GM21786 (cell line): ENCODE data around the gene CLPTM1L.

Source experiments
- ATAC-seq: cut with Tn5 transposase; IDR thresholded peaks from one replicate; pipeline ENCODE4 v1.9.1; 2021; ENCODE audit not compliant: unreplicated experiment

Gene CLPTM1L

GRCh38 chr5:1316588-1317340 is 28.1 kb downstream of the CLPTM1L start:
- no peak for ATAC-seq

DNA sequence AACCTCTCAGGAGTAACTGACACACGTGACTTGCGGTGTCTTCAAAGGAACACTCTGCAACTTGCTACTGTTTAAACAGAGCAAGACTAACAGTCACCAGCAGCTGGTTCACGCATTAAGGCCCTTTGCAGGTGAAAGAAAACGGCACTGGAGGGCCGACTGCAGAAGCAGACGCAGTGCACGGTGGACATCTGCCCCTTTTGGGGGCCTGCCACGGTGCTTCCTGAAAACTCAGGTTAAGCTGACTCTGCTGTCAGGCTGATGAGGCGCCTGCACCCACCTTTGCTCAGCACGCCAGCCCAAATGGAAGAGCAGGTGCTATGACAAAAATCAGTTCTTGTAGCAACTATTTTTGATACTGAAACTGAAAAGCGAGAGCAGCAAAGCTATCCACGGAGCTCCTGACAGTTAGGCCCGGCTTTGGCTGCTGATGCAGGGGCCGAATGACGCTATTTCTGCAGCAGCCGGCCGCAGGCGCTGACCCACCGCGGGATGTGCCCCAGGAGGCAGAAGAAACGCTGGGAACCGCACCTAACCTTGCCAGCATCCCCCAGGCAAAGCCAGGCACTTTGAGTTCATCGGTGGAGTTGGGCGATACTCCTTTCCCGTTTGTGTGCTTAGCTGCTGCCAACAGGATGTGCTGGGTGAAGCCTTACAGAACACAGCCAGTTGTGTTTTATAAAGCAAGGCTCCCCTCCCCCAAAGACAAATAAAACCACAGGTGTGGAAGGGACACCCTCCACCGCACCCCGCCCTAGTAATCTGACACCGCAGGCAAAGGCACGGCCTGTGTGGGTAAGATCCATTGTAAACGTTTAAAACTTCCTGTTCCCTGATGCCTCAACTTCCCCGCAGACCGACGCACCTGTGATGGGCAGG is 29.0 kb downstream of the CLPTM1L start:
- ATAC-seq, result peak; percentile 47

DNA sequence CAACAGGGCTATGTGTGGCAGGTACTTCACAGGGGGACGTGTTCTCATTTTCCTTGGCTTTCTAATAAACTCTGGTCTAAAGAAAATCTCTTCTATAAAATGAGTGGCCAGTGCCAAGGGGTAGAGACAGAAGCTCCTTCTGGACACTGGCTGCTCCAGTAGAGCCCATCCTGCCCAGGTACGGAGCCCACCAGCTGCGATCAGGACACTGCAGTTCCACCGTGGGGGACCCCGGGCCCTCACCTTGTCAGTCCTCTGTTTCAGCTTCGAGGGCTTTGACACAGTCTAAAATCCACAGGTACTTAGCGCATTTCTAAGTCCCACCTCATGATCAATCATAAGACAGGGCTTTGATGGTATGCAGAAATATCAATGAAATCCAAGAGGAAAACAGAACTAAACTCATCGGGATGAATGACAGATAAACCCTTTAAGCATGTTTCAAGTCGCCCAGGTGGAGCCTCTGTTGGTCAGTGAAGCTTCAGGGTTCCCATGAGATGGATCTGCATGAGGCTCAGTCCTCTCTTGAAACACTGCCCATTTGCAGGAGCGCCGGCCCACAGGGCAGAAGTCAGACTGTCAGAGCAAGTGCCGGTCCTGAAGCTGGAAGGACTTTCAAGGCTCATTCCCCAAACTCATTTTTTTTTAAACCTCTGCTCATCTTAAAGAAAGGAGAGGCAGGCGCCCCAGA is 29.7 kb downstream of the CLPTM1L start:
- ATAC-seq, result no peak

DNA sequence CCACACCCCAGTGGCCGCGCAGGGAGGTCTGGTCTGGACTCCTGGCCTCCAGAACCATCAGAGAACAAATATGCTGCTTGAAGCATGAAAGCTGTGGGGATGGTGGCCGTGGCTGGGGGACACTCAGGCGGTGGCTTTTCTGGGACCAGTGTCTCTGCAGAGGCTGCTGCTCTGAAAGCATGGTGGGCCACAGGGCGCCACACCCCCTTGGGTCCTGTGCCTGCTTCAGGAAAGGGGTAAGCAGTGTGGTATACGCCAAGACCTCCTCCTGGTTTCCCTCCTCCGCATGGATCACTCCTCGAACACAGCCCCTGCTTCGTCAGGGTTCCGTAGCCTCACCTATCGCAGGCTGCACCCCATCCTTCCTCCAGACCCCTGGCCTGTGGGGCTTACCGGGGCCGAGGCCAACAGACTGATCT is 30.3 kb downstream of the CLPTM1L start:
- no peak for ATAC-seq

- peak; percentile 68 for ATAC-seq
These were observed 31.7 kb downstream of the CLPTM1L start for GRCh38 chr5:1312993-1313833.

GRCh38 chr5:1312206-1312605 is 32.7 kb downstream of the CLPTM1L start:
- no peak for ATAC-seq

DNA sequence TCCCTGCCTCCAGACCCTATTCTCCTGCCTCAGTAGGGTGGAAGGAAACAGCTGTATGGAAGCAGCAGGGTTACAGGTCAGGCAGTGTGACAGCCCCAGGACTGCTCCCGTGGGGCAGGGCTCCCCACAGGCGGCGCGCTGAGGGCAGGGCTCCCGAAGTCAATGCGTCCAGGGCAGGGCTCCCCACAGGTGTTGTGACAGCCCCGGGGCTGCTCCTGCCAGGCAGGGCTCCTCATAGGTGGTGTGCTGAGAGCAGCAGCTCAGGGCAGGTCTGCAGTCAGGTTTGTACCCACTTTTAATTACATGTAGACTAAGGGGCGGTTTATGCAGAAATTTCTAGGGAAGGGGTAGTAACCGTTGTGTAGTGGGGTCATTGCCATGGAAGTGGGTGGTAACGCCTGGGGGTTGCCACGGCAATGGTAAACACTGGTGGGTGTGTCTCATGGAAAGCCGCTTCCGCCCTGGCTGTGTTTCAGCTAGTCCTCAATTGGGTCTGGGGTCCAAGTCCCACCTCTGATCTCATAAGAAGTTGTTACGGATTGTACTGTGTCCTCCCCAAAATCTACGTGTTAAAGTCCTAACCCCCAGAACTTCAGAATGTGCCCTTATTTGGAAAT is 33.4 kb downstream of the CLPTM1L start:
- ATAC-seq, result no peak

DNA sequence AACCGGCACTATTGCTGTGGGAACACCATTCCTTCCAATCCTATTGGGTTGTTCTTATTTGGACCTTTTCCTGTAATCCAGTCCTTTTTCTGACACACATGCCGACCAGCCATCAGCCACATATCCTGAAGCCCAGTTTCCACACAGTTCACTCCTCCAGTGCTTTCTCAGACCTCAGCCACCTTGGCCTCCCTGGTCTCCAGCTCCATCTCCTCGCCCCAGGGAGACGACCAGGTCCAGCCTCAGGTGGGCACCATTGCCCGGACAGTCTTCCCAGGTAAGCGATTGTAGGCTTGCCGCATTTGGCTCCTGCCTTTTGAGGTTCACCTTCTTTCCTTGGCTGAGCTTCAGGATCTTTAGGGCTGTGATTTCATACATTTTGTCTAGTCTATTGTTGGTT is 34.8 kb downstream of the CLPTM1L start:
- ATAC-seq, result no peak

DNA sequence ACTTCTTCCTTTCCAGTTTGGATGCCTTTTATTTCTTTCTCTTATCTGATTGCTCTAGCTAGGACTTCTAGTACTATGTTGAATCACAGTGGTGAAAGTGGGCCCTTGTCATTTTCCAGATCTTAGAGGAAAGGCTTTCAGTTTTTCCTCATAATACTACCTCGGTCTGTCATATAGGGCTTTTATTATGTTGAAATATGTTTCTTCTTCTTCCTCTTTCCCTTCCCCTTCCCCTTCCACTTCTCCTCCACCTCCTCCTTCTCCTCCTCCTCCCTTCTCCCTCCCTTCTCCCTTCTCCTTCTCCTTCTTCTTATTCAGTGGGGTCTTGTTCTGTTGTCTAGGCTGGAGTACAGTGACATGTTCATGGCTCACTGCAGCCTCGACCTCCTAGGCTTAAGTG is 40.9 kb downstream of the CLPTM1L start:
- ATAC-seq, result no peak

- no peak for ATAC-seq
These were observed 42.6 kb downstream of the CLPTM1L start for GRCh38 chr5:1302258-1302657.

DNA sequence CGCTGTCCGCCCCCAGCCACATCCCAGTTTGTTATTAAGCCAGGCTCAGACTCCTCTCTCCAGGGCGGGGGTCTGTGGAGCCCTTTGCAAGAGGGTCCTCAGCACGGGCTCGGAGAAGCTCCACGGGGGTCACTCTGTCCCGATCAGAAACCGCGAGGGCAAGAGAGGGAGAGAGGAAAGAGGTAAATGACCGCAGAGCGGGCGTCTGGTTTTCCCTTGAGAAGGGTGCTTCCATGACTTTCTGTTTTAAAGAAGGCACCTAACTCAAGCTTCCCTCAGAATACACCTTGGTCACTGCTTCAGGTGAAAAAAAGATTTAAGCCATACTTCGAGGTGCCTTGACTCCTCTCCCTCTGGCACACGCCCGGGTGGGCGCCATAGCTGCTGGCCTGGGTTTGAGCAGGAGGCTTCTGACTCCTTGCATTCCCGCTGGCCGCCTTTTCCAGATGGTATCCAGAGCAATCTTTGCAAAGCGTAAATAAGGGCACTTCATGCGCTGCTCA is 44.3 kb downstream of the CLPTM1L start:
- no peak for ATAC-seq

DNA sequence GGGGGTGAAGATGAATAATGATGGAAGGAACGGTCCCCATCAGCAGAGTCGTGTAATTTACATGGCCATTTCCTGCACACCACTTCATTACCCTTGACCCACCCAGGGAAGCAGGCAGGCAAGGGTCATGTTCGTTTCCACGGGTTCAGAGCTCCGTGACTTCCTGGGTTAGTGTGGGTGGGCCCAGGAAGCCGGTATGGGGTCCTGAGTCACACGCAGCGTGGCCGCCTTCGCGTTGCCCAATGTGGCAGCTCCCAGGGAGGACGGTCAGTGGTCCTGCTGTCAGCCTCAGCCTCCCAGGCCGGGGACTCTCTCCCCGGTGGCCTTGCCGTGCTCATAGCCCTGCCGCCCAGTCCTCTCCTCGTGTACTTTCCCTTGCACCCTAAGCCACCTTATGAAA is 44.9 kb downstream of the CLPTM1L start:
- no peak for ATAC-seq

DNA sequence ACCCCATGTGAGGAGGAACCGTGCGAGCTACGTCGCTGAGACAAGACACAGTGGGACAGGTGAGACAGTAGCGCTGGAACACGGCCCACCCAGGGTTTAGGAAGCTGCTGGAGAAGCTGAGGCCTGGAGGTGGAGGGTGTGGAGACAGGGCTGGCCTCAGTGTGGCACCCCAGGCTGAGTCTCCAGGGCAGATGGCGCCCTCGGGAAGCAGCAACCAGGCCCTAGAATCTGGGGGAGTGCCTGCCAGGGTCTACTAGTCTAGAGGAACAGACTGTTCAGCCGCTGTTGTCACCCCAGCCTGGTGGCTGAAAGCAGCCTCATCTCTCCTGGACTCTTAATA is 45.4 kb downstream of the CLPTM1L start:
- ATAC-seq, result no peak

DNA sequence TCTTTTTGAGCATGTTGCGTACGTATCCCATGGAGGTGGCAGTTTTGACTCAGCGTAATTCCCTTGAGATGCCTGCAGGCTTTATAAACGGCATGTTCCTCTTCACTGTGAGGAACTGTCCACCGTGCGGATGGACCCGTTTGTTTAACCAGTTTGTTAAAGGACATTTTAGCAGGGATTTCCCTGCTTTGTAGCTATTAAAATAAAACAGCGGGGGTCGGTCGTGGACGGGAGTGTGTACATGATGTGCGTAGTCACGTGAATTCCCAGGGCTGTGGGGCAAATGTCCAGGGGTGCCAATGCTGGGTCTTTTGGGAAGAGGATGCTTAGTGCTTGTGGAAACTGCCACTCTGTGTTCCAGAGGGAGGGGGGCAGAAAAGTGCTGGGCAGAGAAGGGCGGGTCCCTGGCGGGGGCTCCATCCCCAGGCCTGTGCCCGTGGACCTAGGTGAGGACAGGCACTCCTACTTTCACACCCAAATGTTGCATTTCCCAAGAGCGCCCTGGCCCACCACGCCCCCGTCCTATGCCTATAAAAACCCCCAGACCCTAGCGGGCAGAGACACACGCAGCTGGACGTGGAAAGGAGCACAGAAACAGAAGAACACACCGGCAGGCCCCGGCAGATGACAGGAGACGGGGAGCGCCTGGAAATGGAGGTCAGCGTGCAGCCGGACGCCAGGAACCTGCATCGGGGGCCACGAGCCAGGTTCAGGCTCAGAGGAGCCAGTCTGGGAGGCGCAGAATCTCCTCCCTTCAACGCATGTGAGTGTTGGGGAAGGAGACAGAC is 46.0 kb downstream of the CLPTM1L start:
- ATAC-seq, result no peak

DNA sequence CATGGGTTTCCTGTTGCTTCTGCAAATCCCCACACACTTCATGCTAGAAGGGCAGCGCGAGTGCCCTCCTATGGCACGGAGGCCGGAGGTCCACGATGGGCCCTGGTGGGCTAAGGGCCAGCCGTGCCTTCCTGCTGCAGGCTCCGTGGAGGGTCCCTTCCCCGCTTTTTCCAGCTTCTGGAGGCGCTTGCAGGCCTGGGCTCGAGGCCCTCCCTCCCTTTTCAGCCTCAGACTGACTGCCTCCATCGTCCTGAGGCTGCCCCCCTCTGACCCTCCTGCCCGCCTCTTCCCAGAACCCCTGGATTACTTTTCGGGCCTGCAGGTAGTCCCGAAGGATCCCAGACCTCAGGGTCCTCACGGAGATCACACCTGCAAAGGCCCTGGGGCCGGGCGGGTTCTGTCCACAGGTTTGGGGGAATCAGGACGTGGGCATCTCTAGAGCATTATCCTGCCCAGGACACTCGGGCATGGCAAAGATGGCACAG is 46.8 kb downstream of the CLPTM1L start:
- ATAC-seq, result no peak

DNA sequence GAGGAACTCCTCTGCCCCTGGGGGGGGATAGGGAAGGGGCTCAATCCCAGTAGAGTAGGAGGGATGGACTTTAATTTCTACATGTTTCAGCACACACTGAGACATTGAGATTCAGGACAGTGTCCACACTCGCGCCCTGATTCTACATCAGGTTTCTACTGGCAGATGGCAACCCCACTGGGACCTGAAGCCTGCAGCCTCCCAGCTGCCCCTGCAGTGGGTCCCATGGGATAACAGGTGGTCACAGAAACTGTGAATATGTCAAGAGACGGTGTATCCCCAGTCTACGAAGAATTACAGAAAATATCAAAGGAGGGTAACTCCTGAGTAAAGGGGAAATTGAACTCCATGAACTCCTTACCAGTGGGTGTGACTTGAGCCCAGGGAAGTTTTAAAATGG is 47.7 kb downstream of the CLPTM1L start:
- ATAC-seq, result peak; percentile 52

DNA sequence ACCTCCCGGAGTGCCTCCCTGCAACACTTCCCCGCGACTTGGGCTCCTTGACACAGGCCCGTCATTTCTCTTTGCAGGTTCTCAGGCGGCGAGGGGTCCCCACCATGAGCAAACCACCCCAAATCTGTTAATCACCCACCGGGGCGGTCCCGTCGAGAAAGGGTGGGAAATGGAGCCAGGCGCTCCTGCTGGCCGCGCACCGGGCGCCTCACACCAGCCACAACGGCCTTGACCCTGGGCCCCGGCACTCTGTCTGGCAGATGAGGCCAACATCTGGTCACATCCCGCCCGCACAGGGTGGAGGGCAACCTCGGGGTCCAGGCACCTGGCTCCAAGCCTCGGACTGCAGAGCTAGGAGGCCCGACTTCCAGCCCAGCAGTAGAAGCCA is 49.3 kb downstream of the CLPTM1L start:
- no peak for ATAC-seq

GRCh38 chr5:1294835-1295649 is 49.9 kb downstream of the CLPTM1L start, which contains the start of gene TERT:
Gene TERT (minus strand): TSS chr5:1295068. CDS start chr5:1294989, 79 bp downstream.
- ATAC-seq, result no peak
